Amniotic stem cell (primary cell): ENCODE measurements around the gene COPRS.
"Not testable (repeated sequence)": the region's sequence is repeated elsewhere in the genome, so short reads cannot be mapped to it uniquely, and the experiment has no call there.

Experiments used
- DNase-seq: peaks from one replicate; lab custom pipeline; 2025; lab: John Stamatoyannopoulos, UW

Gene COPRS

DNA sequence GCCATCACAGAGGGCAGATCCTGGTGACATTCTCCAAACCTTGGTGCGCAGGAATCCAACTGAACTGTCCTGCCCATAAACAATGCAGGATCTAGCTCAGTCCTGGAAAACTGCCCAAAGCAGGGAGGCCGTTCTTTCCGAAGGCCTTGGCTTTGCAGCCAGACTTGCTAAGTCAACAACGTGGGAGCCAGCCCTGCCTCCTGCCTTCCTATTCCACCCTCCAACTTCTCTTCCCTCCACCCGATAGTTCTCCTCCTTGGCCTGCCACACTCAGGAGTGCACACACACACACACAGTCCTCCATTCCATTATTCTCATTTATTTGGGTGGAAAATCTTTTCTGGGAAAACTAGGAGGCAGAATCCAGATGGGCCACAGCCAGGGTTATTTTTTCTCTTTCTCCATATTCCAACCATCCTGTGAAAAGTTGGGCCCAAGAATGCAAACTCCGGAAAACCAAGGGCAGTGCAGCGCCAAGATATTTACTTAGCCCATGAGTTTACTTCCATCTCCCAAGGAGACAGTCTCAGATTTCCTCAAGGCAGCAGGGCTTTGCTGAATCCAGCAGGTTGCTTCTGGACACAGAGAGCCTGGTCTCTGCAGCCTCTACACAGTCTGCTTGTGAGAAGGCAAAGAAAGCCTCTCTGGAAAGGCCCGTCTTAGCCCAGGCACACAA, 15.8 kb downstream of the COPRS start:
- DNase-seq, result peak; percentile 19

DNA sequence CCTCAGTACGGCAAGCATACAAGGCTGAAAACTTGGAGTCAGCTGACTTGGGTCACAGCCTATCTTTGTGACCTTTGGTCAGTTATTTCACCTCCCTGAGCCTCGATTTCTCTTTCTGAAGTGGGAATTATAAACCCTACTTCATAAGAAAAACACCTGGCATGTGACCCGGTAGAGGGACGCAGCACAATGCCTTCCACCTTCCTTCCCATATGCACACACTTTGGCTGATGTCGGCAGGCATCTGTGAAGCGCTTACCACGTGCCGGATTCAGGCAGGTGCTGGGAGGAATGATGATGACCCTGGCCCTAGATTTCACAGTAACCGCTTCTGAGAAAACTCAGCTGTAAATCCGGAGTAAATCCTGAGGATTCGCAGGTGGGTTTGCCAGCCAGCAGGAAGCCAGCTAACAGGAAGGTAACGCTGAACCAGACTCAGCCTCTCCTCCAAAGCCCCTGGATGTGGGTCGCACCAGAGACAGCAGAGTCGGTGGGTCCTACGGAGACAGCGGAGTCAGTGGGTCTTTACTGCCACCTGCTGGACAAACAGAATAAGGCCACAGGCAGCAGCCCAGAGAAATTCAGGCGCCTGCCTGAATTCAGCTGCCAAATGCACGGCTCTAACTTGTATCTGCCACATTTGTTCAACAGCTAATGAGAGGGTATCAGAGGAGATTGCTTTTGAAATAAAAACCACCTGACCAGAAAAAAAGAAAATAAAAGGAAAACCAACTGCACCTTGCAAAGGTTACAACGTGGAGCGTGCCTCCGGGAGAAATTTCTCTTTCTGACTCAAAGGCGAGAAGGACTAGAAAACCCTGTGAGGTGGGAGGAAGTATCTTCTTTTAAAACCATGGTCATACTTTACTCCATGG, 16.6 kb downstream of the COPRS start:
- no peak for DNase-seq

DNA sequence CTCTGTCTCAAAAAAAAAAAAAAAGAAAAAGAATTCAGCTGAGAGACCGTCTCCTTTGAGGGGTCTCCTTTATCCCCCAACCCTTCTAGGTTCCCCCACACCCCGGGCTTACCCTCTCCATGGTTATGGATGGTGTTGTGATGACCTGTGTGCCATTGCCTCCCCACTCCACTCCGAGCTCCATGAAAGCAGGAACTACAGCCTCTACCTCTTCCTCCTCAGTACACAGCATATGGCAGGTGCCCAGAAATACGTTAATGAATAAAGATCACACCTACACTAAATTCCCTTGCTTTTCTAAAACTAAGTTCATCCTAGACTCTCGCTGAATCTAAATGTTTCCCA, 17.2 kb downstream of the COPRS start:
- DNase-seq, result no peak

DNA sequence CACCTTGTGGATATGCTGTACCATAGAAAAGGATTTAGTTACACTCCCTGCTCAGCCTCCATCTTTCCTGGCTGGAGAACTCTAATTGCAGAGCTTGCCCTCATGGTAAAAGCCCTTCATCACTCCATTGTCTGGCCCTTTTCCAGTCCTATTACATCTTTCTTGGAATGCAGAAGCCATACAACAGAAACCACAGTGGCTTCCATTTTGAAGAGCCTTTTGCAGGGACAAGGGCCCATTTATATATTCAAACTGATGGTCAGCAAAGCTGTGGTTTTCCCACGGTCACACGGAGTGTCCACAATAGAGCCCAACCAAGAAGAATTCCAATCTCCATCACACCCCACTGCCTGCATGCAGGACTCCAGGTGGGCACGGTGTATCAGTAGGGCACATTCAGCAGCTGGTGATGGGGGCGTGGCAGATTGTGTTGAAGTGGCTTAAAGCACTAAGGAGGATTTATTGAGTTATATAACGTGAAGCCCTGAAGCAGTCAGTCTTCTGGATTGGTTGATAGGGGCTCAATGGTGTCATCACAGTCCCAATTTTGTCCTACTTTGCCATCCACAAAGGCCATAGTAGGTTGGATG, 20.3 kb downstream of the COPRS start:
- DNase-seq, result no peak

DNA sequence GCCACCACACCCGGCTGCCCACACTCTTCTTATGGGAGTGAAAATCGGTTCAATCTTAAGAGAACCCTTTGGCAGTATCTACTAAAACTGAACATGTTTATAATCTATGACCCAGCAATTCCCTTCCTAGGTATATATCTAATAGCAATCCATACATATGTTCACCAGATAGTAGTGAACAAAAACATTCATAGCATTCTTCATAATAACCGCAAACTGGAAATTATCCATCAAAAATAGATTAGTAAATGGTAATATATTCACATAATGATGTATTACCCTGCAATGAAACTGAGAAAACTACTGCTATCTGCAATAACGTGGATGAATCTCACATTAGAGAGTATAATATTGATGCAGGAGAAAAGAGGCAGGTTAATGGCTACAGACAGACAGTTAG, 23.1 kb downstream of the COPRS start:
- no peak for DNase-seq

DNA sequence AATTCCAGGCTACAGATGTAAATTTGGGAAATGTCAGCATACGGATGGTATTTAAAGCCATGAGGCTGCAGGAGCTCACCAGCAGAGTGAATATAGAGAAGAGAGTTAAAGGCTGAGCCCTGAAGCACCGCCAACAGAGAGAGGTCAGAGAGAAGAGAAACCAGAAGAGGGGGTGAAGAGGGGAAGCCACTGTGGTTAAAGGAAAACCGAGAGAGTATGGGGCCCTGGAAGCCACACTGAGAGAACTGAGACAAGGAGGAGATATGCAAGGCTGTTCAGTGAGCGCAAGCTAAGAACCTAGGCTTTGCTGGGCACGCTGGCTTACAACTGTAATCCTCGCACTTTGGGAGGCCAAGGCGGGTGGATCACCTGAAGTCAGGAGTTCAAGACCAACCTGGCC, 24.6 kb downstream of the COPRS start:
- DNase-seq, result no peak

DNA sequence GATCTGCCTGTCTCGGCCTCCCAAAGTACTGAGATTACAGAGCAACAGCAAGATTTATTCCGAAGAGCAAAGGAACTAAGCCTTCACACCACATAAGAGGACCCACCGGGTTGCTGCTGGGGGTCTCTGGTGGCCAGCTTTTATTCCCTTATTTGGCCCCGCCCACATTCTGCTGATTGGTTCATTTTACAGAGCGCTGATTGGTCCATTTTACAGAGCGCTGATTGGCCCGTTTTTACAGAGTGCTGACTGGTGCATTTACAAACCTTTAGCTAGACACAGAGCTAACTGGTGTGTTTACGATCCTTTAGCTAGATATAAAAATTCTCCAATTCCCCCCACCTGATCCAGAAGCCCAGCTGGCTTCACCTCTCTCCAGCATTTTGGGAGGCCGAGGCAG, 26.3 kb downstream of the COPRS start:
- no peak for DNase-seq

DNA sequence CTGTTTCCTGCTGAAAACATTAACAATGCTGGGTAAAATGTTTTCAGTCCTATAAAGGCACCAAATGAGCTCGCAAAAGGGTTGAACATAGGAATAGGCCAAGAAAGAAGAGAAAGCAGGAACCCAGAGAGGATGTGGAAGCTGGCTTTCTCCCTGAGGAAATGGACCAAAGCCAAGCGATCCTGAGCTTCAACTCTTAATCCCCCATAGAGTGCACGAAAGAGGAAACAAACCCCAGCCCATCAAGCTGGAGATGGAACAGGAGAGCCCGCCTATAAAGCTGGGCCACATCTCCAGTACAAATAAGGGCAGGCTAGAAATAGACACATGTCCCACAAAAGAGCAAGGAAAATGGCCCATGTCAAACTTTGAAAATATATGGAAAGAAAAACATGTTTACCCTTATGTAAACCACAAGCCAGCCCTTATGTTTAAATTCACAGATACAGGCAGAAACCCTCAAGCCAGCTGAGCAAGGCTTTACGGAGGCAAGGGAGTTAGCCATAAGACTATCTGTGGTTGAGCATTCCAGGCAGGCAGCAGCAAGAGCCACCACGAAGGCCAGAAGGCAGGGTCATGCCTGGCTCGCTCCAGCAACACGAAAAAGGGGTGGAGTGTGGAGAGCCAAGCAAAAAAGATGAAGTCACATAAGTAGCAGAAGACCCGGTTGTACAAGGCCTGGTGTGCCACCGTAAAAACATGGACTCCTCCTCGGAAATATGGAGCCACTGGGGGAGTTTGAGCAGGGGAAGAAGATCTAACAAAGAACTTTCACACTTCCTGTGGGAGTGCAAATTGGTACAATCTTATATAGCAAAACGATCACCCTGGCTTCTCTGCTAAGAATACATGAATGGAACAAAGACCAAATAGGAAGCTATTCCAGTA, 27.8 kb downstream of the COPRS start:
- DNase-seq, result no peak

DNA sequence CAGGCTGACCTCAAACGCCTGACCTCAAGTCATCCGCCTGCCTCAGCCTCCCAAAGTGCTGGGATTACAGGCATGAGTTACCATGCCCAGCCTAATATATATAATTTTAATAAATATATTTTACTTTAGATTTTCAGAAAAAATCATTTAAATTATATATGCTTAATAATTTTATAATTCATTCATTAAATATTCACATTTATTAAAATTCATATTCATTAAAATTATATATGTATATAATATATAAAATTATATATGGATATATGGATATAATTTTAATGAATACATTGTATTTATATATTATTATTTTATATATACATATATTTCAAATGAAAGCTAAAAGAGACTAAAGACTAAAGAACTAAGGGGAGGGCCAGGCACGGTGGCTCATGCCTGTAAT, 29.4 kb downstream of the COPRS start:
- no peak for DNase-seq

DNA sequence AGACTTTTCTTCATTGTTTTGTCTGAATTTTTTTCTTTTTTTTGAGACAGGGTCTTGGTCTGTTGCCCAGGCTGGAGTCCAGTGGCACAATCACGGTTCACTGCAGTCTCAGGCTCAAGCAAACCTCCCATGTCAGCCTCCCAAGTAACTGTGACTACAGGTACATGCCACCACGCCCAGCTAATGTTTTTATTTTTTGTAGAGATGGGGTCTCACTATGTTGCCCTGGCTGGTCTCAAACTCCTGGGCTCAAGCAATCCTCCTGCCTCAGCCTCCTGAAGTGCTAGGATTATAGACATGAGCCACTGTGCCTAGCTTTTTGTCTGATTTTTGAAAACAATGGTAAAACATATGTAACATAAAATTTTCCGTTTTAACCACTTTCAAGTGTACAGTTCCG, 30.1 kb downstream of the COPRS start:
- not testable (repeated sequence) for DNase-seq

DNA sequence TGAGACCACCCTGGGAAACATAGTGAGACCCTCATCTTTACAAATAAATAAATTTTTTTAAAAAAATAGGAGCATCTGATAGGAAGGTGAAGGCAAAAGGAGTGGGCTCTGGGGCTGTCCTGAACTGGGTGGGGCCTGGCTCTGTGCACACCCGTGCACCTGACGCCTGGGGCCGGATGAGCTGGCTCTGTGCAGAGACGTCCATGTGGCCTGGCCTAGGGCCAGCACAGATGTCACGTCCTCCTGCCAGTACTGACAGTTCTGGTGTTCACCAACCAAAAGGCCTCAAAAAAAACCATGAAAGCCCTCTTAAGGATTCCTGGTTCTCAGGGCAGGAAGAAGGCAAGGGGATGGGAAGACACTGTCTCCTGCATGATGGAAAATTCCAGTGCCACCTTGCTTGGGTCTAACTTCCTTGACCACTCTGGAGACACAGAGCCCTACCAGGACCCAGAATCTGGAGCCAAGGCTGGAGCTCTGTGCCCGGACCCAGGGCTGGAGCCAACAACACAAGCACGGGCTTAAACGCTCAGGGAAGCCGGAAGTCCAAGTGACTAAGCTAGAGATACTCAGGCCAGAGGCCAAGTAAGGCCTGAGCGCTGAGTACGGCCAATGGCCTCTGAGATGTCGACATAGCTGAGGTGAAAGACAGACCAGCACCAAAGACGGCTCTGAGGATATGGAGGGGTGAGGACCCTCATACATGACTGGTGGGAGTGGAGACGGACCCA, 32.9 kb downstream of the COPRS start:
- DNase-seq, result no peak

DNA sequence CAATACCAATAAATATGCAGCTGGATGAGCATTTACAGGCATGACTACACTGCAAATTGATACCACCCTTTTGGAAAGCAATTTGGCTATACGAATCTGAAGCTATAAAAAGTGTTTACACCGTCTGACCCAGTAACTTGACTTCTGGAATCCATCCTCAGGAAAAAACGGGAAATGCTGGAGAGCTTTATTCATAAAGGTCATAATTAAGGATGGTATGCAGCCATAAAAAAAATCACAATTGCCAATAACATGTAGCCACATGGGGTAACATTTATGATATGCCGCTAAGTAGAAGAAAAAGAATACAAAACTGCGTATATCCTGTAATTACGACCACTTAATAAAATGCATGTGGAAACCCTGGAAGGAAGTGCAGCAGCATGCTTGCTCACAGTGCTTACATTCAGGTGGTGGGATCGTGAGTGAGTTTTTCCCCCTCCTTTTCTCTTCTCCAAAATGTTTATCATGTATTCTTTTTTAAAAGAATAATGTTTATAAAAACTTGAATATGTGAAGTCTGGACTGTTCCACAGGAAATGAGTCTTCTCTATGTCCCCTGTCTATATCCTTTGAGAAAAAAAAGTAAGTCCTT, 34.2 kb downstream of the COPRS start:
- DNase-seq, result no peak

DNA sequence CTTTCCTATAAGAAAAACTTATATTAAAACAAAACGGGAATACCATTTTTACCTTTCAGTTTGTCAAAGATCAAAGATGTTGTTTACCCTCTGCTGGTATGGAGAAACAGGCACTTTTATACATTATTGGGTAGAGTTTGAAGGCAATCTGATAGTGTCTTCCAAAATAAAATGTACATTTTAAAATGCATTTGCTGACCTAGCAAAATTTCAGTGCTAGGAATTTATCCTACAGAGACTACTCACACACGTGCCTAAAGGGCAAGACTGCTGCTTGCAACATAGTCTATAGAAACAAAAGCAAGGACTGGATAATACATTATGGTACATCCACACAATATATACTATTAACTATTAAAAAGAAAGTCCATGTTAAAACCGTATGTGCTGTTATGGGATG, 36.0 kb downstream of the COPRS start:
- DNase-seq, result no peak

DNA sequence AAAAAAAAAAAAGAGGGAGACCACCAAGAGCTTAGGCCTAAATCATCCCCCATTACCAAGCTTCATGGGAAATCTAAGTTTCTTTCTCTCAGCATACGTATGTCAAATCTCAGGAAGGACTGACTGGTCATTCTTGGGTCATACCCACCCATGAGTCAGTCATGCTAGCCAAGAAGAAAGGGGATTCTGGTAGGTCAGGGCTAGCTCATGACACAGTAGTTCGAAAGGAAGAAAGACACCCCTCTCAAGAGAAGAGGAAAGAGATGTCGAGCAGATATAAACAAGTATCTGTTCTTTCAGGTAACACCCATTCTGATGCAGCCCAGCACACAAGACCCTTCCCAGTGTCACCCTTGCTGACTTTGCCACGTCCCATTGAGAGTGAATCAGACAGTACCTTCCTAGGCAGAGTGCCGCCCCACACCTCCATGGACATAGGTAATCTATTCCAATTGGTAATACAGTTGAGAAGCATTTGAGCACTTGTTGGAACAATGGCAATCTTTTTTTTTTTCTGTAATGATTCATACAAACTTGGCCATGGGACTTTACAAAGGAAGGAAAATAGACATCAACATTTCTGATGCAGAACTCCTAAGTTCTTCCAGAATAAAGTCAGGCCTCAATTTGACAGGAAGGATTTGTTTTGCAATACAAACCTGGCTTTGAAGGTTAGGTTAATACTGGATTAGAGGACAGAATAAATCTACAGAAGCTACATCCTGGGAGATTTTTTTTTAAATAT, 38.2 kb downstream of the COPRS start:
- no peak for DNase-seq

DNA sequence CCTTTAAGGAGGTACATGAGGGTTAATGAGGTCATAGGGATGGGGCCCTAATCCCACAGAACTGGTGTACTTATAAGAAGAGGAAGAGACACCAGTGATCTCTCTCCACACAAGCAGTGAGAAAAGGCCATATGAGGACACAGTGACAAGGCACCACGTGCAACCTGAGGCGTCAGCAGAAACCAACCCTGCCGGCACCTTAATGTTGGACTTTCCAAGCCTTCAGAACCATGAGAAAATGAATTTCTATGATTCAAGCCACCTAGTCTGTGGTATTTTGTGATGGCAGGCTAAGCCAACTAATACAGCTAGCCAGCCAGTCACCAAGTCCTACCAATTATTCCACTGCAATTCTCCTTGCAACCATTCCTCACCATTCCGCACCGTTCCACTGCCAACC, 39.5 kb downstream of the COPRS start:
- DNase-seq, result no peak

DNA sequence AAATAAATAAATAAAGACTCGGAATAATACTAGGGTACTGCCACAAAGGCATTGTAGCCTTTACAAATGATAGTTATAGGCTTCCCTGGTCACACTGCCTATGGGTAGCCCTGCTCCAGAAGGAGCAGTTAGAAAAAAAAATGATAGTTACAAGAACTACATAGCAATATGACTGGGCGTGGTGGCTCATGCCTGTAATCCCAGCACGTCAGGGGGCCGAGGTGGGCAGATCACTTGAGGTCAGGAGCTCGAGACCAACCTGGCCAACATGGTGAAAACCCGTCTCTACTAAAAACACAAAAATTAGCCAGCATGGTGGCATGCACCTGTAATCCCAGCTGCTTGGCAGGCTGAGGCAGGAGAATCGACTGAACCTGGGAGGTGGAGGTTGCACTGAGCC, 40.2 kb downstream of the COPRS start:
- not testable (repeated sequence) for DNase-seq

DNA sequence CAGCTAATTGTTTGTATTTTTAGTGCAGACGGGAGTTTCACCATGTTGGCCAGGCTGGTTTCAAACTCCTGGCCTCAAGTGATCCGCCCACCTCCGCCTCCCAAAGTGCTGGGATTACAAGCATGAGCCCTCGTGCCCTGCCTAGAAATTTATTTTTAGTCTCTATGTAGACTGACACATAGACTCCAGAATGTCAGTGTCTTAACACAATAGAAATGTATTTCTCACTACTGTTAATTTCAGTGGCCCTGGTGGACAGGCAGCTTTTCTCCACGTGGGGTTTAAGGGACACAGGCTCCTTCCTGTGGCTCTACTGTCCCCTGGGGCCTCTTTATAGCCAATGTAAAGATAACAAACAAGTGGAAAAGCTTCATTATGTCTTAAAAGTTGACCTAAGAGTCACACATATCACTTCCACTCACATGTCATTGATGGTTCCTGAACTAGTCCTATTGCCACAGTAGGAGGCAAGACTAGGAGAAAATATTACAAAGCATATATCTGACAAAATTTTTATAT, 43.8 kb downstream of the COPRS start:
- DNase-seq, result no peak

DNA sequence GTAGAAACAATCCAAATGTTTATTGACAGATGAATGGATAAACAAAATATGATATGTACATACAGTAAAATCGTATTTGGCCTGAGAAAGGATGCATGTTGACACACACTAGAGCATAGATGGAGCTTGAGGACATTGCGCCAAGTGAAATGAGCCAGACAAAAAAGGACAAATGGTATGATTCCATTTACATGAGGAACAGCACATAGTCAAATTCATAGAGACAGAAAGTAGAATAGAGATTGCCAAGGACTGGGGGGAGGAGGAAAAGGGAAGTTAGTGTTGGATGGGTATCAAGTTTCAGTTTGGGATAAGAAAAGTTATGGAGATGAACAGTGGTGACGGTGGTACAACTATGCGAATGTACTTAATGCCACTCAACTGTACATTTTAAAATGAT, 47.9 kb downstream of the COPRS start:
- DNase-seq, result no peak

DNA sequence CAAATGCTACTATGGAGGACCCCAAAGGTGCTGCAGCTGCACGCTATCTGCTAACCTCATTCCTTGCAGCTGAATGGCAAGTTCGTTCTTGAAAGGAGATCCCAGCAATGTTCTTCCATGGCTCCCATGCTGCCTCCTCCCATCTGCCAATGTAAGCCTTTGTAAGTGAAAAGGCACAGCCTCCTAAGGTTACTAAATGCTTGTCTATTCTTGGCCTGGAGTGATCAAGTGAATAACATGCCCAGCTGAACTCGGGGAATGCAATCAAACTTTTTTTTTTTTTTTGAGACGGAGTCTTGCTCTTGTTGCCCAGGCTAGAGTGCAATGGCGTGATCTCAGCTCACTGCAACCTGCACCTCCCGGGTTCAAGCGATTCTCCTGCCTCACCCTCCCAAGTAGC, 49.2 kb downstream of the COPRS start:
- DNase-seq, result not testable (repeated sequence)

DNA sequence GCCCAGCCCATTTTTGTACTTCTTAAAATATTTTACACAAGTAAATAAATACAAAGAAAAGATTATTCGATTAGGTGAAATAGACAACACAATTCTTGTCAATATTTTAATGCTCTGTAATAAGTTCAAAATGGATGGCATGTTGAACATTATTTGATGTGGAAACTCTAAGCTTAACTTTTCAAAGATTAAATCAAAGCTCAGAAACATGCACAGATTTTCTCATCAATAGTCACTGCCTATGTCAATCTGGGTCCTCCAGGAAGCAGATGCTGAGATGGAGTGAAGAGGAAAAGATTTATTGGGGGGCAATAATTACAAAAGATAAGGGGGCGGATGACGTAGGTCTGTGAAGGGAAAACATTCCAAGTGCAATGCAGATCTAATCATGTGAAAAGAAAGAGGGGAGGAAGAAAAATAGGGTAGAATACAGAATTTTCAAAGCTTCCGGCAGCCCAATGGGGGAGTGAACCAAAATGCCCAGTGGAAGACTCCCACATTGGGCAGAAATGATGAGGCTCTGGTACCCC, 50.5 kb downstream of the COPRS start:
- no peak for DNase-seq
